GM21825 (cell line): ENCODE results near the gene XXYLT1.

Experiments
- ATAC-seq: cut with Tn5 transposase; IDR thresholded peaks from one replicate; pipeline ENCODE4 v1.9.1; 2021; ENCODE audit warnings: mild to moderate bottlenecking, moderate library complexity; ENCODE audit not compliant: unreplicated experiment

The XXYLT1 gene

GRCh38 chr3:195035345-195036202 is 235.4 kb downstream of the XXYLT1 start:
- ATAC-seq = no peak

- no peak for ATAC-seq
Measured at GRCh38 chr3:195034541-195034940, 236.4 kb downstream of the XXYLT1 start.

GRCh38 chr3:195034101-195034500 is 236.9 kb downstream of the XXYLT1 start:
- no peak for ATAC-seq

- ATAC-seq = no peak
Measured at GRCh38 chr3:195033531-195034091, 237.3 kb downstream of the XXYLT1 start.

GRCh38 chr3:195032955-195033354 is 238.0 kb downstream of the XXYLT1 start:
- ATAC-seq = no peak

GRCh38 chr3:195032106-195032759 is 238.7 kb downstream of the XXYLT1 start:
- ATAC-seq = no peak

- no peak for ATAC-seq
Measured at GRCh38 chr3:195031574-195032003, 239.4 kb downstream of the XXYLT1 start.

GRCh38 chr3:195030791-195031321 is 240.1 kb downstream of the XXYLT1 start:
- no peak for ATAC-seq

GRCh38 chr3:195028877-195029606 is 241.9 kb downstream of the XXYLT1 start:
- no peak for ATAC-seq

- no peak for ATAC-seq
Measured at GRCh38 chr3:195025884-195026200, 245.1 kb downstream of the XXYLT1 start.

- no peak for ATAC-seq
Measured at GRCh38 chr3:195025056-195025883, 245.7 kb downstream of the XXYLT1 start.

- ATAC-seq = no peak
Measured at GRCh38 chr3:195023989-195024388, 247.0 kb downstream of the XXYLT1 start.

GRCh38 chr3:195023576-195023975 is 247.4 kb downstream of the XXYLT1 start:
- ATAC-seq = no peak

GRCh38 chr3:195021692-195022091 is 249.3 kb downstream of the XXYLT1 start:
- no peak for ATAC-seq

GRCh38 chr3:195020921-195021320 is 250.0 kb downstream of the XXYLT1 start:
- no peak for ATAC-seq

- ATAC-seq = no peak
Measured at GRCh38 chr3:195020185-195020584, 250.8 kb downstream of the XXYLT1 start.

GRCh38 chr3:195019335-195019734 is 251.6 kb downstream of the XXYLT1 start:
- no peak for ATAC-seq
